Suppressor macrophage treated with lipopolysaccharide for 1 hour (primary cell): Measurements from ENCODE around the gene RALGAPB.
"Not testable (repeated sequence)": the region's sequence is repeated elsewhere in the genome, so short reads cannot be mapped to it uniquely, and the experiment has no call there.

Experiments used
- DNase-seq, 3 donors: peaks; one replicate each; pipeline ENCODE4 v3.0.0-alpha.2; 2020 to 2022

The RALGAPB gene

GRCh38 chr20:38447931-38448675, 24.5 kb upstream of the RALGAPB start:
- DNase-seq = peak; percentile 24 to 47 (median 30)

GRCh38 chr20:38449046-38449445, 23.6 kb upstream of the RALGAPB start:
- DNase-seq = no peak

- peak; percentile 44 to 67 (median 53) for DNase-seq
These were observed 22.1 kb upstream of the RALGAPB start for GRCh38 chr20:38450412-38450975.

- DNase-seq = no peak
These were observed 19.6 kb upstream of the RALGAPB start for GRCh38 chr20:38452880-38453624.

- no peak for DNase-seq
These were observed 18.7 kb upstream of the RALGAPB start for GRCh38 chr20:38453941-38454340.

- DNase-seq = no peak
These were observed 17.8 kb upstream of the RALGAPB start for GRCh38 chr20:38454556-38455473.

- no peak for DNase-seq
These were observed 14.3 kb upstream of the RALGAPB start for GRCh38 chr20:38458314-38458713.

- peak in 2 of 3 donors; percentile 29 to 51 for DNase-seq
These were observed 12.5 kb upstream of the RALGAPB start for GRCh38 chr20:38460040-38460623.

GRCh38 chr20:38460631-38461030, 12.0 kb upstream of the RALGAPB start:
- DNase-seq = not testable (repeated sequence)

GRCh38 chr20:38461167-38461566, 11.5 kb upstream of the RALGAPB start:
- DNase-seq = not testable (repeated sequence)

- DNase-seq = not testable (repeated sequence)
These were observed 11.1 kb upstream of the RALGAPB start for GRCh38 chr20:38461569-38461968.

GRCh38 chr20:38466171-38466570, 6.5 kb upstream of the RALGAPB start:
- no peak for DNase-seq

GRCh38 chr20:38466983-38467382, 5.7 kb upstream of the RALGAPB start:
- DNase-seq = no peak

GRCh38 chr20:38471245-38471644, 1.4 kb upstream of the RALGAPB start:
- no peak for DNase-seq

- no peak for DNase-seq
These were observed 593 bp upstream of the RALGAPB start for GRCh38 chr20:38471987-38472512.

- DNase-seq = peak in 1 of 3 donors; percentile 31
These were observed 738 bp downstream of the RALGAPB start for GRCh38 chr20:38473367-38473795.

GRCh38 chr20:38477747-38478146, 5.1 kb downstream of the RALGAPB start:
- no peak for DNase-seq

- DNase-seq = no peak
These were observed 7.0 kb downstream of the RALGAPB start for GRCh38 chr20:38479596-38479995.

- no peak for DNase-seq
These were observed 12.4 kb downstream of the RALGAPB start for GRCh38 chr20:38485041-38485440.

- no peak for DNase-seq
These were observed 16.5 kb downstream of the RALGAPB start for GRCh38 chr20:38489181-38489580.

GRCh38 chr20:38497246-38497935, 24.7 kb downstream of the RALGAPB start:
- DNase-seq = no peak
